Measurements from ENCODE around the gene BCR. TPM values are rescaled to one million over a fixed set of nuclear protein-coding genes. Genes with fewer than 3 reads are reported as not detected.

Gene BCR
- polyA plus RNA-seq, 1 donor from 2014 or later = 57.5 TPM

- no peaks in the 10 kb centered on the region for H3K27me3 ChIP-seq (ENCODE audit: insufficient read depth, low read depth, low read length)
- H3F3A ChIP-seq (ENCODE audit: insufficient read depth, low read length, poor library complexity, severe bottlenecking) = no peaks in the 10 kb centered on the region
- H4K20me1 ChIP-seq (ENCODE audit: insufficient read depth) = no peaks in the 10 kb centered on the region
- H3K9ac ChIP-seq (ENCODE audit: low read length) = no peak overlapping the region
- peaks cover 71% of the 10 kb centered on the region for H3K79me2 ChIP-seq (replicated peaks; ENCODE audit: insufficient read depth, low read length)
- H3K27ac ChIP-seq (ENCODE audit: low read length) = no peak overlapping the region
- TF ChIP-seq REST (IDR thresholded peaks at IDR 0.05; ENCODE audit: borderline replicate concordance) = no peak
- TF ChIP-seq MXI1 (conservative IDR thresholded peaks at IDR 0.05; ENCODE audit: poor library complexity, severe bottlenecking) = no peak
- TF ChIP-seq POLR2AphosphoS5 (IDR thresholded peaks at IDR 0.05) = no peak
- no peak for TF ChIP-seq EP300 (conservative IDR thresholded peaks at IDR 0.05; ENCODE audit: poor library complexity, severe bottlenecking)
- TF ChIP-seq RAD21 (conservative IDR thresholded peaks at IDR 0.05) = no peak
- TF ChIP-seq EZH2 (IDR thresholded peaks at IDR 0.05; ENCODE audit: borderline replicate concordance, insufficient read depth, low read length, poor library complexity, severe bottlenecking) = no peak
- no peak for TF ChIP-seq TAF1 (IDR thresholded peaks at IDR 0.05; ENCODE audit: low read depth)
- TF ChIP-seq SMC3 (conservative IDR thresholded peaks at IDR 0.05; ENCODE audit: poor library complexity) = no peak
- TF ChIP-seq CTCF (IDR thresholded peaks at IDR 0.05; ENCODE audit: poor library complexity, severe bottlenecking) = no peak
- H2AFZ ChIP-seq (ENCODE audit: low read depth, low read length) = no peak overlapping the region
- no peaks in the 10 kb centered on the region for H3K36me3 ChIP-seq (ENCODE audit: insufficient read depth, low read length)
- no peak overlapping the region for H3K4me2 ChIP-seq (ENCODE audit: low read length)
- no peak overlapping the region for H3K4me3 ChIP-seq (ENCODE audit: low read length)
- H3K9me3 ChIP-seq (ENCODE audit: low read length) = no peaks in the 10 kb centered on the region
- H3K9me2 ChIP-seq (ENCODE audit: insufficient read depth, low read length) = no peaks in the 10 kb centered on the region
Observed at GRCh38 chr22:23223569-23224317, 43.4 kb downstream of the BCR start.

GRCh38 chr22:23224846-23225245, 44.5 kb downstream of the BCR start:
- Histone ChIP-seq H3K4me3 (ENCODE audit: low read length) (no peak overlapping the region), H3F3A (ENCODE audit: insufficient read depth, low read length, poor library complexity, severe bottlenecking) (no peaks in the 10 kb centered on the region), H3K79me2 (replicated peaks; ENCODE audit: insufficient read depth, low read length) (peaks cover 73% of the 10 kb centered on the region), H3K27ac (ENCODE audit: low read length) (no peak overlapping the region), H3K9me3 (ENCODE audit: low read length) (no peaks in the 10 kb centered on the region), H3K9me2 (ENCODE audit: insufficient read depth, low read length) (no peaks in the 10 kb centered on the region), H2AFZ (ENCODE audit: low read depth, low read length) (no peak overlapping the region), H3K9ac (ENCODE audit: low read length) (no peak overlapping the region), H3K36me3 (ENCODE audit: insufficient read depth, low read length) (no peaks in the 10 kb centered on the region), H3K4me2 (ENCODE audit: low read length) (no peak overlapping the region), H3K27me3 (ENCODE audit: insufficient read depth, low read depth, low read length) (no peaks in the 10 kb centered on the region), H4K20me1 (ENCODE audit: insufficient read depth) (no peaks in the 10 kb centered on the region)
- TF ChIP-seq MXI1 (conservative IDR thresholded peaks at IDR 0.05; ENCODE audit: poor library complexity, severe bottlenecking) (no peak), POLR2AphosphoS5 (IDR thresholded peaks at IDR 0.05) (no peak), TAF1 (IDR thresholded peaks at IDR 0.05; ENCODE audit: low read depth) (no peak), EZH2 (IDR thresholded peaks at IDR 0.05; ENCODE audit: borderline replicate concordance, insufficient read depth, low read length, poor library complexity, severe bottlenecking) (no peak), REST (IDR thresholded peaks at IDR 0.05; ENCODE audit: borderline replicate concordance) (no peak), EP300 (conservative IDR thresholded peaks at IDR 0.05; ENCODE audit: poor library complexity, severe bottlenecking) (no peak)
